ENCODE results near the gene CAMSAP3.

GRCh38 chr19:7631577-7631976, 35.9 kb downstream of the CAMSAP3 start:
- TF ChIP-seq, protein P1, sequence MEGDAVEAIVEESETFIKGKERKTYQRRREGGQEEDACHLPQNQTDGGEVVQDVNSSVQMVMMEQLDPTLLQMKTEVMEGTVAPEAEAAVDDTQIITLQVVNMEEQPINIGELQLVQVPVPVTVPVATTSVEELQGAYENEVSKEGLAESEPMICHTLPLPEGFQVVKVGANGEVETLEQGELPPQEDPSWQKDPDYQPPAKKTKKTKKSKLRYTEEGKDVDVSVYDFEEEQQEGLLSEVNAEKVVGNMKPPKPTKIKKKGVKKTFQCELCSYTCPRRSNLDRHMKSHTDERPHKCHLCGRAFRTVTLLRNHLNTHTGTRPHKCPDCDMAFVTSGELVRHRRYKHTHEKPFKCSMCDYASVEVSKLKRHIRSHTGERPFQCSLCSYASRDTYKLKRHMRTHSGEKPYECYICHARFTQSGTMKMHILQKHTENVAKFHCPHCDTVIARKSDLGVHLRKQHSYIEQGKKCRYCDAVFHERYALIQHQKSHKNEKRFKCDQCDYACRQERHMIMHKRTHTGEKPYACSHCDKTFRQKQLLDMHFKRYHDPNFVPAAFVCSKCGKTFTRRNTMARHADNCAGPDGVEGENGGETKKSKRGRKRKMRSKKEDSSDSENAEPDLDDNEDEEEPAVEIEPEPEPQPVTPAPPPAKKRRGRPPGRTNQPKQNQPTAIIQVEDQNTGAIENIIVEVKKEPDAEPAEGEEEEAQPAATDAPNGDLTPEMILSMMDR (IDR thresholded peaks at IDR 0.05 in 4 of 5, conservative IDR thresholded peaks at IDR 0.05 in 1 of 5): no peak
- TF ChIP-seq POLR2A (IDR thresholded peaks at IDR 0.05): no peak

Measured in gastrocnemius medialis (tissue), 4 donors.